ENCODE measurements around the gene MZB1.
"Not testable (repeated sequence)": the region's sequence is repeated elsewhere in the genome, so short reads cannot be mapped to it uniquely, and the experiment has no call there.

The MZB1 gene

GRCh38 chr5:139391570-139392323 is 2.0 kb upstream of the MZB1 start:
- no peak for DNase-seq (ENCODE audit: low read depth)

- DNase-seq (ENCODE audit: low read depth) = no peak
These were observed 1.2 kb upstream of the MZB1 start for GRCh38 chr5:139390639-139391569.

GRCh38 chr5:139388198-139388821 is 1.4 kb downstream of the MZB1 start:
- DNase-seq (ENCODE audit: low read depth) = no peak

GRCh38 chr5:139387611-139388197 is 2.0 kb downstream of the MZB1 start:
- no peak for DNase-seq (ENCODE audit: low read depth)

- DNase-seq (ENCODE audit: low read depth) = not testable (repeated sequence)
These were observed 2.8 kb downstream of the MZB1 start for GRCh38 chr5:139386956-139387355.

- DNase-seq (ENCODE audit: low read depth) = no peak
These were observed 3.7 kb downstream of the MZB1 start for GRCh38 chr5:139386050-139386438.

- DNase-seq (ENCODE audit: low read depth) = no peak
These were observed 4.4 kb downstream of the MZB1 start for GRCh38 chr5:139385061-139386049.

GRCh38 chr5:139384591-139385051 is 5.1 kb downstream of the MZB1 start:
- DNase-seq (ENCODE audit: low read depth) = no peak

GRCh38 chr5:139383993-139384590 is 5.6 kb downstream of the MZB1 start:
- DNase-seq (ENCODE audit: low read depth) = no peak

- DNase-seq (ENCODE audit: low read depth) = no peak
These were observed 6.3 kb downstream of the MZB1 start, which contains the start of gene SLC23A1 for GRCh38 chr5:139383275-139383992. SLC23A1 (minus strand) TSS chr5:139383297; CDS start chr5:139383253, 44 bp downstream.

- no peak for DNase-seq (ENCODE audit: low read depth)
These were observed 6.9 kb downstream of the MZB1 start for GRCh38 chr5:139382807-139383206.

- no peak for DNase-seq (ENCODE audit: low read depth)
These were observed 7.6 kb downstream of the MZB1 start for GRCh38 chr5:139381837-139382761.

GRCh38 chr5:139379626-139380449 is 9.9 kb downstream of the MZB1 start:
- no peak for DNase-seq (ENCODE audit: low read depth)

GRCh38 chr5:139378941-139379361 is 10.8 kb downstream of the MZB1 start:
- no peak for DNase-seq (ENCODE audit: low read depth)

GRCh38 chr5:139378101-139378825 is 11.4 kb downstream of the MZB1 start:
- DNase-seq (ENCODE audit: low read depth) = no peak

- no peak for DNase-seq (ENCODE audit: low read depth)
These were observed 12.5 kb downstream of the MZB1 start for GRCh38 chr5:139377226-139377625.

GRCh38 chr5:139376364-139376763 is 13.3 kb downstream of the MZB1 start:
- DNase-seq (ENCODE audit: low read depth) = no peak
